GM18499 (cell line): ENCODE measurements around the gene TMTC2.

Experiments used
- ATAC-seq: cut with Tn5 transposase; IDR thresholded peaks from one replicate; pipeline ENCODE4 v1.9.1; 2021; ENCODE audit warnings: moderate number of reproducible peaks; ENCODE audit not compliant: insufficient read depth, unreplicated experiment

Gene TMTC2

DNA sequence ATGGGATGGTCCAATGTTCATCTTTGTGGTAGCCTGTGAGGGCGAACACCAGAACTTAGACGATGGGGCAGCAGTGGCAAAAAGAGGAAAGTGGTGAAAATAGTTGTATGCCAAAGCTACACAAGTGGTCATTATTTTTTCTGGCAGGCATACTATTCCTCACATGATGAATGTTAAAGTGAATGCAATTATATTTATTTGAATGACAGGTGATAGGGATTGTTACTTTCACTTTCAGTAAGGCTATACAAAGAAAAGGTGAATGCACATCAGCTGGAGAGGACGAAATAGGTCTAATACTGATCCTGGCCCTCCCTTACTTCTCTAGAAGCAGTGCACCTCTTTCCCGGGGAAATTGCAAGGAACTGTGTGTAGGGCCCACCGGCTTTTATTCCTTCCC is 470.1 kb downstream of the TMTC2 start:
- ATAC-seq = no peak

DNA sequence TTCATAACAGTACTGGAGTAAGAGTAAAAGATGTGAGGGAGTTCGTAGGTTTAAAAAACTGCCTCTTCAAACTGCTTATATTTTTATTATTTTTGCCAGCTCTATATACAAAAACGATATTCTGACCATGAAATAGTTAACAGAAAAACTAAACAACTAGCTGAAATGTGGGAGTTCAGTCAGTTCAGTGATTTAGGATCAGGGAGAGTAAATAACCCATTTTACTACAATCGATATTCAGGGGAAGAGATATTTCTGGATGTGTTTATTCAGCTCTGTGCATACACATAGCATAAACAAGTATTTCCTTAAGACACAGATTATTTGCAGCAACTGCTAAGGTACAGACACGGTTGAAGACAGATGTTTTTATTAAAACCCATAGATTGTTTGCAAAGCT is 470.9 kb downstream of the TMTC2 start:
- ATAC-seq = no peak

GRCh38 chr12:83158613-83159207 is 472.0 kb downstream of the TMTC2 start:
- no peak for ATAC-seq

- ATAC-seq = no peak
Measured at GRCh38 chr12:83161456-83161855, 474.8 kb downstream of the TMTC2 start.

DNA sequence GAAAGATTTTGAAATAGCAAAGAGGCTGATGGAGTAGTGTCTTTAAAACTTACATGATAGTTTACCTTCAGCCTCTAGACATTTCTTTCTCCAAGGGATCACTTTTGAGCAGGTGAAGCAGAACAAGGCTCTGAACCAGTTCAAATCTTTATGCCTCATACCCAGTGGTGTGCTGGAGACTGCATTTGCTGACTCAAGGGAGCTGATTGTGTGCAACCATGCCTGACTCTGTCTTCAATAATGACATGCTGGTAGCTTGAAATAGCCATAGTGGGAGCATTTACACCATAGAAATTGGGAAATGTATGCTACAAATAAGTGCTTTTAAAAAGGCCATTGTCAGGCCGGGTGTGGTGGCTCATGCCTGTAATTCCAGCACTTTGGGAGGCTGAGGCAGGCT is 482.0 kb downstream of the TMTC2 start:
- no peak for ATAC-seq

DNA sequence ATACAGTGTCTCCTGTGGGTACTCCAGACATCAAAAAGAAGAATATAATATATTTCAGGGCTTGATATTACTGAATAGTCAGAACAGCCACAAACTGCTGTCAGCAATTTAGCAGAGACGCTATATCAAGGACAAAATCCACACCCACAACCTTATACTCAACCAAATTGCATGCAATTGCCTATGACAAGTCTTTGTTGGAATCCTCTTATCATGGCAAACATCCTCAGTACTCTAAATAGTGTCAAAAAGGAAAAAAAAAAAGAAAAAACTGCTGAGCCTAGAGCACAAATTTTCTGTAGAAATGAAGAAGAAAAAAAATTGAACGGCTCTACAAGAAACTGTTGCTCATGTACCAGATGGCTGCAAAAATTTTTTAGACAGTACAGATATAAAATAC is 485.7 kb downstream of the TMTC2 start:
- ATAC-seq = no peak

DNA sequence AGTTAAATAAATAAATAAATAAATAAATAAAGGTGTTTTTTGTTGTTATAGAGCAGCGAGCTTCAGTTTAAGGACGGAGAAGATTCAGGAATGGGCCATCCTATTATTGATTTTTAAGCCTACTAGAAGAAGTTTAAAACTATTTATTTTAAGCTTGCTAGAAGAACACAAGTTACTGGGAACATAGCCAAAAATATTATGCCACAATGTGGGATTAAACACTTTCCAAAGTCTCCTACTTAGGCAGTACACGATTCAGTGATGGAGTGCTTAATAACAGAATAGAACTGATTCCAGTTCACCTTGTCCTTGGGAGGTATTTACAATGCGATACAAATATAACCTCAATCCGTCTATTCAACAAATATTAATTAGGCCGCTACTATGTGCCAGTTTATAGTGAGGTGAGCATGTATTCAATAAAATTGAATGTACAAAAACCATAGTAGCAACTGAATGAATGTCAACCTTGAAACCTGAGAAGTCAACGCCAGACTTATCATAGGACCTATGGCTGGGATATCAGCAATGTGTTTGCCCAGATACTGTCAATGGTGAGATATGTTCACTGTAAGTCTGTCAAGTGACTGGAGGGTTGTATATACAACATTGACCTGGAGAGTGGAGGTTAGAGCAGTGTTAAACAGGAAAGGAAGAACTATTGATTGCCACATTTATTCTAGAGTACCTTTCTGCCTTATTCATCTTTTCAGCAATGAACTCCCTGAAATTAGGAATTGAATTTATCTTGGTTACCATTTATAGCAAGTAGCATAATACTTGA is 486.4 kb downstream of the TMTC2 start:
- no peak for ATAC-seq

DNA sequence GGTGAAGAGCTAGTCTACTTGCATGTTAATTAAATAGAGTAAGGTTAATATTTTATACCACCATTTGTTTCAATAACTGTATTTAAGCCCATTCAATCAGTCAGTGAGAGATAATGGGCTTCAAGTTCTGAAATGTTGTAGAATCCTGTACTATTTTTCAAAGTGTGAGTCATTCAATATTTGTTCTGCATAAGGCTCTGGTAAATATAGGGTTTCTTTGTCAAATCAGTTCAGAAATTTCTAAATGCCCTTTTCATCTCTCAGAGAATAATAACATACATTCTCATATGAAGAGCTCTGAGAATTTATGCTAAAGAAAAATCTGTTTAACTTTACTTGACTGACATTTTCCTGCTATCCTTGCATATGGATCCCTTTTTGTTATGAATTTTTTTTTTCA is 493.3 kb downstream of the TMTC2 start:
- no peak for ATAC-seq

DNA sequence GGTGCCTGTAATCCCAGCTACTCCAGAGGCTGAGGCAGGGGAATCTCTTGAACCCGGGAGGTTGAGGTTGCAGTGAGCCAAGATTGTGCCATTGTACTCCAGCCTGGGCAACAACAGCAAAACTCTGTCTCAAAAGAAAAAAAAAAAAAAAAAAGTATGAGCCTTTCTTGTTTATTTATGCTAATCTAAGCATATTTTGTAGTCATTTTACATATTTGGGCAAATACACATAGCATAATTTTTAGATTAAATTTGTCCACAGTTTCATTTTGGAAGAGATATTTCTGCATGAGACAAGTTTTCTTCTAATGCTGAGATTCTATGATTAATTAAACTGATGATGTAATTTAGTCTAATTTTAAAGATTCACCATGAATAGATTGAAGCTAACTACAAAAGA is 494.4 kb downstream of the TMTC2 start:
- ATAC-seq = no peak

GRCh38 chr12:83183132-83183531 is 496.4 kb downstream of the TMTC2 start:
- ATAC-seq = no peak
